HepG2 (cell line): ENCODE data around the gene RHBDL3. TPM values are rescaled to one million over a fixed set of nuclear protein-coding genes. Genes with fewer than 3 reads are reported as not detected.

Source experiments
- ATF7-NPFF ChIP-seq: sonication (generic); formaldehyde crosslinking; IDR thresholded peaks from 2 replicates; pipeline ENCODE4 v1.8.1; 2023; ENCODE audit warnings: mild to moderate bottlenecking, low read depth, missing genetic modification reagents, moderate library complexity
- GABPA ChIP-seq, 2 experiments: IDR thresholded peaks; 2 replicates each; pipeline ENCODE4 v1.6.1; 2011 to 2016; ENCODE audit warnings: low read depth in 2 of 2, low read length in 1 of 2, missing biosample characterization in 1 of 2, missing genetic modification characterization in 1 of 2
- GATAD2A ChIP-seq: IDR thresholded peaks from 2 replicates; pipeline ENCODE4 v1.6.1; 2016
- GMEB1 ChIP-seq: sonication (generic); formaldehyde crosslinking; IDR thresholded peaks from 2 replicates; pipeline ENCODE4 v1.5.1; 2020; ENCODE audit warnings: missing genetic modification reagents, mild to moderate bottlenecking, borderline replicate concordance
- HNRNPH1 ChIP-seq: fragments of 200-400 bp; formaldehyde crosslinking; optimal IDR thresholded peaks from 2 replicates; pipeline ENCODE3; 2017; ENCODE audit warnings: mild to moderate bottlenecking, low read depth, low read length
- IKZF1 ChIP-seq: fragments of 450-650 bp; IDR thresholded peaks from 2 replicates; pipeline ENCODE4 v1.7.1; 2016
- JDP2 ChIP-seq: sonication (generic); formaldehyde crosslinking; IDR thresholded peaks from 2 replicates; pipeline ENCODE4 v1.8.1; 2022; ENCODE audit warnings: missing genetic modification reagents, borderline replicate concordance
- KMT2A ChIP-seq: sonication (generic); formaldehyde crosslinking; IDR thresholded peaks from 2 replicates; pipeline ENCODE4 v1.4.0; 2020; ENCODE audit warnings: missing genetic modification reagents
- MXD4 ChIP-seq: IDR thresholded peaks from 2 replicates; pipeline ENCODE4 v1.6.1; 2016; ENCODE audit warnings: mild to moderate bottlenecking, missing biosample characterization, missing genetic modification reagents
- POGK ChIP-seq: sonication (generic); formaldehyde crosslinking; conservative IDR thresholded peaks from 2 replicates; pipeline ENCODE4 v1.8.0; 2022; ENCODE audit warnings: mild to moderate bottlenecking, moderate library complexity, missing genetic modification reagents
- PTBP1 ChIP-seq: fragments of 200-400 bp; formaldehyde crosslinking; IDR thresholded peaks from 2 replicates; pipeline ENCODE4 v1.6.1; 2018; ENCODE audit warnings: low read length, low read depth; ENCODE audit not compliant: poor library complexity, severe bottlenecking
- STAT5B ChIP-seq: sonication (generic); formaldehyde crosslinking; IDR thresholded peaks from 2 replicates; pipeline ENCODE4 v1.4.0; 2020; ENCODE audit warnings: missing genetic modification reagents
- SYNCRIP ChIP-seq: fragments of 200-400 bp; formaldehyde crosslinking; IDR thresholded peaks from 2 replicates; pipeline ENCODE4 v1.6.1; 2018; ENCODE audit warnings: mild to moderate bottlenecking, low read depth, low read length; ENCODE audit not compliant: insufficient read depth
- THAP11 ChIP-seq: IDR thresholded peaks from 2 replicates; pipeline ENCODE4 v1.6.1; 2016; ENCODE audit warnings: missing biosample characterization, missing genetic modification reagents
- YY1 ChIP-seq: IDR thresholded peaks from 2 replicates; pipeline ENCODE4 v1.6.1; 2011; ENCODE audit warnings: low read length, low read depth, moderate library complexity, mild to moderate bottlenecking; ENCODE audit not compliant: insufficient read depth, insufficient replicate concordance
- ZBTB43 ChIP-seq: sonication (generic); formaldehyde crosslinking; conservative IDR thresholded peaks from 2 replicates; pipeline ENCODE4 v1.4.0; 2020; ENCODE audit warnings: missing genetic modification reagents
- ZBTB7A ChIP-seq: sonication (generic); formaldehyde crosslinking; IDR thresholded peaks from 2 replicates; pipeline ENCODE4 v1.8.0; 2022; ENCODE audit warnings: mild to moderate bottlenecking, missing genetic modification reagents
- ZFX ChIP-seq: sonication (generic); formaldehyde crosslinking; IDR thresholded peaks from 2 replicates; pipeline ENCODE4 v1.4.0; 2020; ENCODE audit warnings: mild to moderate bottlenecking, low read depth, missing genetic modification reagents, moderate library complexity
- ZNF160 ChIP-seq: sonication (generic); formaldehyde crosslinking; IDR thresholded peaks from 2 replicates; pipeline ENCODE4 v1.8.0; 2022; ENCODE audit warnings: mild to moderate bottlenecking, inconsistent platforms, missing genetic modification reagents
- ZNF264 ChIP-seq: sonication (generic); formaldehyde crosslinking; IDR thresholded peaks from 2 replicates; pipeline ENCODE4 v1.4.0; 2020; ENCODE audit warnings: missing genetic modification reagents
- ZNF30 ChIP-seq: sonication (generic); formaldehyde crosslinking; IDR thresholded peaks from 2 replicates; pipeline ENCODE4 v1.5.0; 2020; ENCODE audit warnings: mild to moderate bottlenecking, missing genetic modification reagents
- ZNF781 ChIP-seq: sonication (generic); formaldehyde crosslinking; IDR thresholded peaks from 2 replicates; pipeline ENCODE4 v1.5.1; 2020; ENCODE audit warnings: borderline replicate concordance, mild to moderate bottlenecking, missing genetic modification reagents; ENCODE audit errors: not compliant biosample characterization
- ZSCAN20 ChIP-seq: sonication (generic); formaldehyde crosslinking; IDR thresholded peaks from 2 replicates; pipeline ENCODE4 v1.4.0; 2020; ENCODE audit warnings: missing genetic modification reagents, mild to moderate bottlenecking, borderline replicate concordance
- polyA plus RNA-seq, 8 experiments: library from polyadenylated mRNA; depleted of rRNA in 3 of 8; stranded (reverse) in 7 of 8; unstranded in 1 of 8; fragments of >200 nt; fragmentation: Illumina TruSeq in 4 of 8; extraction: Trizol in 4 of 8; gene quantifications; 2 replicates each; pipeline versions ENCODE4 v1.2.1 to v1.2.3, GENCODE V29; 2011 to 2016; ENCODE audit warnings: low read depth in 4 of 8, missing spikeins in 1 of 8, mixed read lengths in 1 of 8; ENCODE audit not compliant: insufficient read depth in 1 of 8
- total RNA-seq, 5 experiments: library from RNA; depleted of rRNA; stranded (reverse); fragments of >200 nt; fragmentation: Illumina TruSeq; extraction: Trizol; gene quantifications; 2 replicates each; pipeline ENCODE4 v1.2.3, GENCODE V29; 2016; ENCODE audit warnings: low read depth in 1 of 5
- TF ChIP-seq, protein P1 (sequence below): sonication (generic); formaldehyde crosslinking; IDR thresholded peaks from 2 replicates; pipeline ENCODE4 v1.8.0; 2022; ENCODE audit warnings: missing genetic modification reagents, mild to moderate bottlenecking, borderline replicate concordance

RHBDL3 gene
- total and polyA plus RNA-seq, 2 of the 13 experiments (the other 11 are each of a cell fraction or from before 2014, with no cell fraction given) = 0.09 TPM; not detected in 1

DNA sequence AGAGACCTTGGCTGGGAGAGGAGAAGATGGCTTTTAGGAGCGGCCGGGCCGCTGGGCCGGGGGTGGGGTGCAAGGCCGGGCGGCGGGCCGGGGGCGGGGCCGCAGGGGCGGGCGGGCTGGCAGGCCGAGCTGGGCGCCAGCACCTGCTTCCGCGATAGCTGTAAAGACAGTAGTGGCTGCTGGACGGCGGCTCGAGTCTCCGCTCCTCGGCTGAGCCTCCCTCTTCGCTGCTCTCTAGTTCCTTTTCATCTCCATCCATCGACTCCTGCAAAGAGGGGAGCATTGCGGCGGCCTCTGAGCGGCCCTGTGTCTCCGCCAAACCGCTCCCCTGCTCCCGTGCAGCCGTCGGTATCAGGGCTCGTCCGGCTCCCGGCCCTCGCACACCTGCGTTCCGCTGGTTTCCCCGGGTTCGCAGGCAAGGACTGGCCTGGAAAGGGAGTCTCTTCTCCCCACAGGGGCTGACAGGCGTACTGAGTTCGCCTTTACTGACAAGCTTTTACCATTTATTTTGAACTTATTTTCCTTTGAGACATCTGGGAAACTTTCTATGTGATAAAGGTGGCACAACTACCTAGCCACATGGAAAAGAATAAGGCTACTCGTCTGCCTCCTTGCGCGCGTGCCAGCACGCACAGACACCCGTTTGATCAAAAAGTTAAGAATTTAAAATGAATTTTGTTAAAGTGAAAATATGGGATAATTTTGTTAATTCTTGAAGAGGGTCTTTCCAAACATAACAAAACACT lies 76.4 kb downstream of the RHBDL3 start, which contains the start of gene C17orf75 (continued):
- peak; percentile 97 for TF ChIP-seq ZFX (CRISPR knock-in tag)
- no peak for TF ChIP-seq JDP2
- TF ChIP-seq ZBTB7A (CRISPR knock-in tag) = peak; percentile 80; the same call in 1 of the 2 replicates
- peak; percentile 63 for TF ChIP-seq ZNF781
- TF ChIP-seq, protein P1, sequence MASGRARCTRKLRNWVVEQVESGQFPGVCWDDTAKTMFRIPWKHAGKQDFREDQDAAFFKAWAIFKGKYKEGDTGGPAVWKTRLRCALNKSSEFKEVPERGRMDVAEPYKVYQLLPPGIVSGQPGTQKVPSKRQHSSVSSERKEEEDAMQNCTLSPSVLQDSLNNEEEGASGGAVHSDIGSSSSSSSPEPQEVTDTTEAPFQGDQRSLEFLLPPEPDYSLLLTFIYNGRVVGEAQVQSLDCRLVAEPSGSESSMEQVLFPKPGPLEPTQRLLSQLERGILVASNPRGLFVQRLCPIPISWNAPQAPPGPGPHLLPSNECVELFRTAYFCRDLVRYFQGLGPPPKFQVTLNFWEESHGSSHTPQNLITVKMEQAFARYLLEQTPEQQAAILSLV = peak; percentile 60; the same call in 1 of the 2 replicates
- peak; percentile 83 for TF ChIP-seq GATAD2A (CRISPR knock-in tag)
- TF ChIP-seq ZSCAN20 (CRISPR knock-in tag) = 0 out of 2 replicates have a peak, but pooled peaks have one; percentile 34
- peak; percentile 95 for TF ChIP-seq THAP11 (CRISPR knock-in tag)
- peak; percentile 58; the same call in 1 of the 2 replicates for TF ChIP-seq ZBTB43 (CRISPR knock-in tag)
- peak; percentile 81 for TF ChIP-seq YY1
- no peak for TF ChIP-seq SYNCRIP
- TF ChIP-seq GMEB1 = peak; percentile 66; the same call in 1 of the 2 replicates
- peak; percentile 90 for TF ChIP-seq ATF7-NPFF (CRISPR knock-in tag)
- TF ChIP-seq ZNF160 = peak; percentile 86
- TF ChIP-seq POGK (CRISPR knock-in tag) = peak; percentile 91
- TF ChIP-seq KMT2A (CRISPR knock-in tag) = peak; percentile 96
- TF ChIP-seq STAT5B (CRISPR knock-in tag) = peak; percentile 67; the same call in 1 of the 2 replicates
- TF ChIP-seq ZNF30 = no peak
- peak; percentile 77; the same call in 1 of the 2 replicates for TF ChIP-seq MXD4 (CRISPR knock-in tag)
- TF ChIP-seq HNRNPH1 = no peak
- TF ChIP-seq IKZF1 = no peak
- TF ChIP-seq ZNF264 = 0 out of 2 replicates have a peak, but pooled peaks have one; percentile 30
- peak; percentile 96 for TF ChIP-seq PTBP1
- peak; percentile 80 for TF ChIP-seq GABPA (IDR thresholded peaks at IDR 0.05; ENCODE audit: low read depth, low read length)
- peak; percentile 91 for TF ChIP-seq GABPA (CRISPR knock-in tag; IDR thresholded peaks at IDR 0.05; ENCODE audit: low read depth)
